NCI-H1048 (cell line): Measurements from ENCODE around the gene POMGNT2.

Source experiments
- DNase-seq: peaks from one replicate; lab custom pipeline; 2025; lab: John Stamatoyannopoulos, UW

POMGNT2 gene

DNA sequence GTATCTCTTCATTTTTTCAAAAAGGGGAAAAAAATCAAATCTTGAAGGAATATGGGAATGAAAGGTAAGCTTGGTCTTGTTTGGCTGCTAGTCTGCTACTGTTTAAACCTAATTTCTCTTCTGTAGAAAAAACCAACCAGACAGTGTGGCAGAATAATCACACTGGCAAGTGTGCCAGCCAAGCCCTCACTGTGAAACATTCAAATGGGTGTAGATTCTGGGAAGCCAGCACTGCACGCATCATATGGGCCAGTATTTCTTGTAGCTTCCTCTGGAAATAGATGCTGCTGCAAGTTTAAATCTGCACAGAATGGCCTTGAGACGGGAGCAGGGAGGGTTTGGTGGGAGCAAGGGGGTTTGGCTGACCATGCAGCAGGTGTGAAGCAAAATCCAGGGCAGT is 62.1 kb downstream of the POMGNT2 start:
- no peak for DNase-seq

GRCh38 chr3:43043071-43043766 is 62.7 kb downstream of the POMGNT2 start:
- no peak for DNase-seq

- DNase-seq: no peak
Measured at GRCh38 chr3:43041517-43041916, 64.4 kb downstream of the POMGNT2 start.

DNA sequence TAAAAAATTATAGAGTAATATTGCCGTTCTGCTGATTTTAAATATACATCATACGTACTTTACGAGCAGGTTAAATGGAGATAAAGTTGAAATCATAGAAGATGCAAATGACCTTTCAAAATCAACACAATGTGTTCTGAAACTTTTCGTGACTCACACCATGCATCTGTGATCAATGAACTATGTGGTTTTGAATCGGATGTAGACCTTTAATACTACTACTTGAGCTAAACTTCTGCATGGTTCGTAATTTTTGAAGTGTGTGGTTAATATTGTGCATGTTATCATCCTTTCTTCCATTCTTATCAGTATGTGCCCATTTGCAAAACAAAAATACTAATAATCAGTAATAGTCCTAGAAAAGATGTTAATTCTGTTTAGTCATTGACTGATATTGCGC is 67.9 kb downstream of the POMGNT2 start:
- DNase-seq: no peak

DNA sequence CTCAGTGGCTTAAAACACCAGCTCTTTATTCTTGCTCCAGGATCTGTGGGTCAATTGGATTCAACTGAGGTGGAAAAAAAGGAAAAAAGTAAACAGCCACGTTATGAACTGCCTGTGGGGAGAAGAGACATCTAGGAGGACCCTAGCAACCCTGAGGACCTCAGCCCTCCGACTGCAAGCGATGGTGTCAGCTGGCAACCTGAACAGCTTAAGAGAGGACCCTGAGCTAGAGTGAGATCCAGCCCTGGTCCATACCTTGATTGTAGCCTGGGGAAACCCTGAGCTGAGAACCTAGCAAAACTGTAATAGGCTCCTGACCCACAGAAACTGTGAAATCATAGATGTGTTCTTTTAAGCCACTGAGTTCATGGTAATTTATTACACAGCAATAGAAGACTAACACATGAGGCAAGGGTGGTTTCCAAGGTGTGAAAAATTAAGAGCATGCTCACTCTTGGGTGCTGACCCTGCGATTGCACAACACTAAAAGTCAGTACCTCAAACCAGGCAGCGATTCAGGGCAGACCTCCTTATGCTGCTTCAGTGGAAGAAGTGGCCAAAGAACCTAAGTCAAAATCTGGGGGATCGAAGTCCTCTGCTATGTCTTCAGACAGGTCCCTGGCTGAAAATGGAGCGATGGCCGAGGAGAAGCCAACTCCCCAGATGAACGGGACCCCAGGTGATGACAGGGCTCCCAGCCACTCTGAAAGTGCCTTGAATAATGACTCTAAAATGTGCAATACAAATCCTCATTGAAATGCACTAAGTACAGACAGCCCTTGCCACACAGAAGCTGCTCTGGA is 69.1 kb downstream of the POMGNT2 start:
- no peak for DNase-seq

- DNase-seq: no peak
Measured at GRCh38 chr3:43035801-43036365, 70.0 kb downstream of the POMGNT2 start.

- DNase-seq: no peak
Measured at GRCh38 chr3:43034911-43035310, 71.0 kb downstream of the POMGNT2 start.

- no peak for DNase-seq
Measured at GRCh38 chr3:43034200-43034599, 71.7 kb downstream of the POMGNT2 start.

DNA sequence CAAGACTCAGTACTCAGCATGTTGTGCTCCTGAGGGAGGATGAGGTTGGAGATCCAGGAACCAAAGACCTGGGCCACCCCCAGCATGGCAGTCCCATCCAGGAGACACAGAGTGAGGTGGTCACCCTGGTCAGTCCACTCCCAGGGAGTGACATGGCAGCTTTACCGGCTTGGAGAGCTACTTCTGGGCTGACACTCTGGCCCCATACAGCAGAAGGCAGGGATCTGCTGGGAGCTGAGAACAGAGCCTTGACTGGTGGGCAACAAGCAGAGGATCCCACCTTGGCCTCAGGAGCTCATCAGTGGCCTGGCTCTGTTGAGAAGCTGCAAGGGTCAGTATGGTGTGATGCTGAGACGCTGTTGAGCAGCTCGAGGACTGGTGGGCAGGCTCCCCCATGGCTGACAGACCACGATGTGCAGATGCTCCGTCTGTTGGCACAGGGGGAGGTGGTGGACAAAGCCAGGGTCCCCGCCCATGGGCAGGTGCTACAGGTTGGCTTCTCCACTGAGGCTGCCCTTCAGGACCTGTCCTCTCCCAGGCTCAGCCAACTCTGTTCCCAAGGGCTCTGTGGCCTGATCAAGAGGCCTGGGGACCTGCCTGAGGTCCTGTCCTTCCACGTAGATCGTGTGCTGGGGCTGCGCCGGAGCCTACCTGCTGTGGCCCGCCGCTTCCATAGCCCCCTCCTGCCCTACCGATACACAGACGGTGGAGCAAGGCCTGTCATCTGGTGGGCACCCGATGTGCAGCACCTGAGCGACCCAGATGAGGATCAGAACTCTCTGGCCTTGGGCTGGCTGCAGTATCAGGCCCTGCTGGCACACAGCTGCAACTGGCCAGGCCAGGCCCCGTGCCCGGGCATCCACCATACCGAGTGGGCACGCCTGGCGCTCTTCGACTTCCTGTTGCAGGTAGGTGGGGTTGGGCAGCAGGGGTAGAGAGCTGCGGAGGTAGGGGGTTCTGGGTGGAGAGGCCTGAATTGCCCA is 72.9 kb downstream of the POMGNT2 start:
- no peak for DNase-seq

- DNase-seq: no peak
Measured at GRCh38 chr3:43031889-43032545, 73.9 kb downstream of the POMGNT2 start.

DNA sequence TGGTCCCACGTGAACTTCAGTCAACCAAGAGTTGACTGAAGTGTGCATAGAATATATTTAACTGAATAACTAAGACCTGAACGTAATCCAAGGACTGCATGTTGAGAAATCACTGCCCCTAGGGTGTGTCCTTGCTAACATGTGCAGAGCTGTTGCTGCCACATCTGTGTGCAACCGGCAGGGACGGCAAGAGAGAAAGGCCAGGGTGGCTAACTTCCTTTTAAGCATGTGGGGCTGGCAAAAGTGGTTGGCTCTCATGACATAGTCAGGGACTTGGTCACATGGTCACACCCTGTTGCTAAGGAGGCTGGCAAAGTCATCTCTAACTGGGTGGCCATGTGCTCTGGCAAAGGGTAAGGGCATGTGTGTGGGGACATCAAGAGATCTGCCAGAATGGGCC is 74.4 kb downstream of the POMGNT2 start:
- no peak for DNase-seq

DNA sequence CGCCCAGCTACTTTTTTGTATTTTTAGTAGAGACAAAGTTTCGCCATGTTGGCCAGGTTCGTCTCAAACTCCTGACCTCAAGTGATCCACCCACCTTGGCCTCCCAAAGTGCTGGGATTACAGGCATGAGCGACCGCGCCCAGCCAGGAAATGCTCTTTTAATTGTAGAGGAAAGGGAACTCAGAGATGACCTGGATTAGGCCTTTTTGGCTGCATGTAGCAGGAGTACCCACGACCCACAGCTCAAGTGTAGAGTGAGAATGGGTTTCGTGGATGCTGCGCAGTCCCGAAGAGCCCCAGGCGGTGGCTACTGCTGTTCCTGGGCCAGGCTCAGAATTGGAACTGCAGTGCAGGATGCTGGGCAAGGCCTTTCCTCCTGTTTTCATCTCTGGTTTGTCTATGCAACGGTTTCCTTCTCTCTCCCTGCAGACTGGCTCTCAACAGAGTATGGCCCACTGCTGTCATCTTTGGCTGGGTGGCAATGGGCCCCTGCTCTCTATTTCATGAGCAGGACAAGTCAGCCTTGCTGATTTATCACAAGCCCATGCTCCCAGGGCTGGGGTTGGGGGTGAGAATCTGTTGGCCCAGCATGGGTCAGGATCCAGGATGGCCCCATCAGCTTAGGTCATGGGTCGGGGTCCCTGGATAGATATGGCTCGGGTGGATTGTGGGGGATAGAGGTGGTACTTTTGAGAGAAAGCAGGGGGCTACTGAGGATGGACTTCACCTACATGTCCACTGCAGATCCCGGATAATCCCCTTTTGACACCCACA is 75.5 kb downstream of the POMGNT2 start:
- DNase-seq: no peak
